ENCODE data around the gene CLRN2. TPM values are rescaled to one million over a fixed set of nuclear protein-coding genes. Genes with fewer than 3 reads are reported as not detected.
"Not testable (repeated sequence)": the region's sequence is repeated elsewhere in the genome, so short reads cannot be mapped to it uniquely, and the experiment has no call there.

The CLRN2 gene
- total RNA-seq, 1 donor from 2014 or later = not detected

DNA sequence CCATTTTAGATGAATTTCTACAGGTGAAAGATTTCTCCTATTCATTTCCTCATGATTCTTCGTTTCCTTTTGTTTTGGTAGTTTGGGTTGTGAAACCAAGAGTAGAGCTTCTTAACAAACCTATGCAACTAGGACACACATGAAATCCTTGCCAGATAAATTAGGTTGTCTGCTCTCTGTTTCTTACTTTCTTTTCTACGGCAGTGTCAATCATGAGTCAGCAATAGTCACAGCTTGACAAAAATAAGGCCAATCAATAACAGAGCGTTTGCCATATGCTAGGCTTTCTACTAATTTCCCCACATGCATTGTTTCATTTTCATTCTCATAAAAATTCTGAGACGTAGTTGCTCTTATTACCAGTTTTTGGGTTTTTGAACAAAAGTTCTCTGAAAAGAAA, 20.3 kb downstream of the CLRN2 start:
- H3K9me3 Mint-ChIP-seq (ENCODE audit: unreplicated experiment) = peaks cover 5% of the 10 kb centered on the region
- H3K4me3 Mint-ChIP-seq (ENCODE audit: unreplicated experiment) = no peak overlapping the region
- no peak for DNase-seq (ENCODE audit: extremely low spot score, unreplicated experiment)
- TF ChIP-seq, protein P1, sequence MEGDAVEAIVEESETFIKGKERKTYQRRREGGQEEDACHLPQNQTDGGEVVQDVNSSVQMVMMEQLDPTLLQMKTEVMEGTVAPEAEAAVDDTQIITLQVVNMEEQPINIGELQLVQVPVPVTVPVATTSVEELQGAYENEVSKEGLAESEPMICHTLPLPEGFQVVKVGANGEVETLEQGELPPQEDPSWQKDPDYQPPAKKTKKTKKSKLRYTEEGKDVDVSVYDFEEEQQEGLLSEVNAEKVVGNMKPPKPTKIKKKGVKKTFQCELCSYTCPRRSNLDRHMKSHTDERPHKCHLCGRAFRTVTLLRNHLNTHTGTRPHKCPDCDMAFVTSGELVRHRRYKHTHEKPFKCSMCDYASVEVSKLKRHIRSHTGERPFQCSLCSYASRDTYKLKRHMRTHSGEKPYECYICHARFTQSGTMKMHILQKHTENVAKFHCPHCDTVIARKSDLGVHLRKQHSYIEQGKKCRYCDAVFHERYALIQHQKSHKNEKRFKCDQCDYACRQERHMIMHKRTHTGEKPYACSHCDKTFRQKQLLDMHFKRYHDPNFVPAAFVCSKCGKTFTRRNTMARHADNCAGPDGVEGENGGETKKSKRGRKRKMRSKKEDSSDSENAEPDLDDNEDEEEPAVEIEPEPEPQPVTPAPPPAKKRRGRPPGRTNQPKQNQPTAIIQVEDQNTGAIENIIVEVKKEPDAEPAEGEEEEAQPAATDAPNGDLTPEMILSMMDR (IDR thresholded peaks at IDR 0.05) = no peak
- H3K4me1 Mint-ChIP-seq (ENCODE audit: unreplicated experiment) = no peaks in the 10 kb centered on the region
- H3K36me3 Mint-ChIP-seq (ENCODE audit: unreplicated experiment) = no peaks in the 10 kb centered on the region
- H3K27me3 Mint-ChIP-seq (ENCODE audit: unreplicated experiment) = peaks cover 7% of the 10 kb centered on the region
- H3K27ac Mint-ChIP-seq (ENCODE audit: unreplicated experiment) = no peak overlapping the region

DNA sequence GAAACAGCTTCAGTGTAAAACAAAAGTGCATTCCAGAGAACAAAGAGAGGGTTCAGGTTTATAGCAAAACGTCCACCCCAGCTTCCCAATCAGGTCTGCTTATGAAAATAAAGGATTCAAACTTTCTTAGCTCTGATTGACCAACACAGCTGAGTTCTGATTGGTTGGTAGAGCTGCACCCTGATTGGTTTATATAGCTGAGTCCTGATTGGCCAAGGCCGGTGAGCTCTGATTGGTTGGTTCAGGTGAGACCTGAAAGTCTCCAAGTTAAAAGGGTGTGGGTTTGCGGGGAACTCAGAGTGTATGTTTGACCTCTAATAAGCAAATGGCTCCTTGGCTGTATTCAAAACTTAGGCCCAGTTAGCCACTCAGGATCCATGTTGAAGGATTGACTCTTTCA, 20.9 kb downstream of the CLRN2 start:
- Mint-ChIP-seq H3K4me1 (ENCODE audit: unreplicated experiment) (no peaks in the 10 kb centered on the region), H3K4me3 (ENCODE audit: unreplicated experiment) (no peak overlapping the region), H3K9me3 (ENCODE audit: unreplicated experiment) (peaks cover 5% of the 10 kb centered on the region), H3K36me3 (ENCODE audit: unreplicated experiment) (no peaks in the 10 kb centered on the region), H3K27ac (ENCODE audit: unreplicated experiment) (no peak overlapping the region), H3K27me3 (ENCODE audit: unreplicated experiment) (peaks cover 13% of the 10 kb centered on the region)
- no peak for DNase-seq (ENCODE audit: extremely low spot score, unreplicated experiment)
- TF ChIP-seq, protein P1 (IDR thresholded peaks at IDR 0.05) = no peak

GRCh38 chr4:17537060-17537459, 22.1 kb downstream of the CLRN2 start:
- H3K9me3 Mint-ChIP-seq (ENCODE audit: unreplicated experiment); H3K36me3 Mint-ChIP-seq (ENCODE audit: unreplicated experiment); H3K27ac Mint-ChIP-seq (ENCODE audit: unreplicated experiment); DNase-seq (ENCODE audit: extremely low spot score, unreplicated experiment); H3K4me1 Mint-ChIP-seq (ENCODE audit: unreplicated experiment); H3K4me3 Mint-ChIP-seq (ENCODE audit: unreplicated experiment): not testable (repeated sequence)
- H3K27me3 Mint-ChIP-seq (ENCODE audit: unreplicated experiment) = peaks cover 19% of the 10 kb centered on the region

DNA sequence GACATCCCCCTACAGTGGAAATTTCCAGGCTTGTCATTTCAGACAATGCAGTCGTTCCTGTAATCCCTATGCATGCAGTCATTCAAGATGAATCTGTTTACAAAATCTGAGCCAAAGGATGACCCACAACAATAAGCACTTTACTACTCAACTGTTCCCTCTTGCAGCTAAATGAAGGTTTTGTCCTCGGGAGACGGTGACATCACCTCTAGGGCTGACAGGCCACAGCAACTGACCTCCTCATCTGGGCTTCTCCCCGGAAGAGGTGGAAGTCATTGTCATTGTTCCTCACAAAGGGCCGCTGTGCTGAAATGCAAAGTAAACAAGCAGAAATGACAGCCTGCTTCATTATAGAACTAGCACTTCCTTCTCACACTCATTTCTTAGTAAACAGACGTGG, 29.2 kb downstream of the CLRN2 start:
- peaks cover 38% of the 10 kb centered on the region for H3K27me3 Mint-ChIP-seq (ENCODE audit: unreplicated experiment)
- TF ChIP-seq, protein P1 (IDR thresholded peaks at IDR 0.05) = no peak
- DNase-seq (ENCODE audit: extremely low spot score, unreplicated experiment) = no peak
- H3K4me3 Mint-ChIP-seq (ENCODE audit: unreplicated experiment) = no peak overlapping the region
- peaks cover 1% of the 10 kb centered on the region for H3K4me1 Mint-ChIP-seq (ENCODE audit: unreplicated experiment)
- no peak overlapping the region for H3K27ac Mint-ChIP-seq (ENCODE audit: unreplicated experiment)
- no peaks in the 10 kb centered on the region for H3K9me3 Mint-ChIP-seq (ENCODE audit: unreplicated experiment)
- H3K36me3 Mint-ChIP-seq (ENCODE audit: unreplicated experiment) = no peaks in the 10 kb centered on the region

GRCh38 chr4:17544831-17545234, 29.9 kb downstream of the CLRN2 start:
- Mint-ChIP-seq H3K4me3 (ENCODE audit: unreplicated experiment) (no peak overlapping the region), H3K27me3 (ENCODE audit: unreplicated experiment) (peaks cover 36% of the 10 kb centered on the region), H3K36me3 (ENCODE audit: unreplicated experiment) (no peaks in the 10 kb centered on the region), H3K27ac (ENCODE audit: unreplicated experiment) (no peak overlapping the region), H3K9me3 (ENCODE audit: unreplicated experiment) (no peaks in the 10 kb centered on the region), H3K4me1 (ENCODE audit: unreplicated experiment) (peaks cover 4% of the 10 kb centered on the region)
- DNase-seq (ENCODE audit: extremely low spot score, unreplicated experiment) = no peak
- TF ChIP-seq, protein P1 (IDR thresholded peaks at IDR 0.05) = no peak

Data from osteocyte (in vitro differentiated cells).